Stimulated activated CD8-positive, alpha-beta memory T cell treated with anti-CD3 and anti-CD28 coated beads, Interleukin-4, amount 100 ng/mL, for 24 hours (primary cell): Measurements from ENCODE around the gene CPNE2.
"Not testable (repeated sequence)": the region's sequence is repeated elsewhere in the genome, so short reads cannot be mapped to it uniquely, and the experiment has no call there.

Experiments
- DNase-seq: peaks from one replicate; pipeline ENCODE4 v3.0.0-alpha.2; 2020; ENCODE audit warnings: low read depth

The CPNE2 gene

DNA sequence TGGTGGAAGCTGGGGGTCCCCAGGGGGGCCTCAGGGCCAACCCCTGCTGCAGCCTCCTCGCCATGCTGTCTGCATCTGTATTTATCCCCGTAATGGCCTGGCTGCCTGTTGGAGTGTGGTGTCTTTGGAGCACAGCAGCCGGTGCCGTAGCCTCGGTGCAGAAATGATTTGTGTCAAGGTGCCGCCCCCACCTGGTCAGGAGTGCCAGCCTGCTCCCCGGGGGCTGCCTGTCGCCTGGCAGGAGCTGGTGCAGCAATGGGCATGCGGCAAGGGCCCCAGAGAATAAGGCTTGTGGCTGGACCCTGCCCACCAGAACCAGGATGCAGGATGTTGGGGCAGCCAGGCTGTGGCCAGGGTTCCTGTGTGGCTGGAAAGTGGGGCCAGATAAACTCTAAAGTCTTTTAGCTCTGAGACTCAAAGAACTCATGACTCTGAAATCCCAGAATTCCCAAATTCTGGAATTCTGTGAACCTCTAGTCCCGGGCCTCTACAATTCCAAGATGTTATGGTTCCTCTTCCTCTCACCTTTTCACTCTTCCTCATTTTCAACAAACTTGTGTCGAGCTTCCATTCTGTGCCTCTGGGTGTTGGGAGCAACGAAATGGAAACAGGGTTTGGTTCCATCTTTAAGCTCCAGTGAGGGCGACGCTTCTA is 5.9 kb downstream of the CPNE2 start:
- DNase-seq: no peak

DNA sequence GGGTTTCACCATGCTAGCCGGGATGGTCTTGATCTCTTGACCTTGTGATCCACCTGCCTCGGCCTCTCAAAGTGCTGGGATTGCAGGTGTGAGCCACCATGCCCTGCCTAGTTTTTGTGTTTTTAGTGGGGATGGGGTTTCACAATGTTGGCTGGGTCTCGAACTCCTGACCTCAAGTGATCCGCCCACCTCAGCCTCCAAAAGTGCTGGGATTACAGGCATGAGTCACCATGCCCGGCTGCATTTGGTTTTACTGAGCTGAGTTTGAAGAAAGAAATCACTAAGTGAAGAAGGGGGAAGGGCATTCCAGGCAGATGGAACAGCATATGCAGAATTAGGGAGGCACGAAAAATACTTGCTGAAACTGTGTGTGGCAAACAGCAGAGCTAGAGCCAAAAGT is 7.6 kb downstream of the CPNE2 start:
- not testable (repeated sequence) for DNase-seq

DNA sequence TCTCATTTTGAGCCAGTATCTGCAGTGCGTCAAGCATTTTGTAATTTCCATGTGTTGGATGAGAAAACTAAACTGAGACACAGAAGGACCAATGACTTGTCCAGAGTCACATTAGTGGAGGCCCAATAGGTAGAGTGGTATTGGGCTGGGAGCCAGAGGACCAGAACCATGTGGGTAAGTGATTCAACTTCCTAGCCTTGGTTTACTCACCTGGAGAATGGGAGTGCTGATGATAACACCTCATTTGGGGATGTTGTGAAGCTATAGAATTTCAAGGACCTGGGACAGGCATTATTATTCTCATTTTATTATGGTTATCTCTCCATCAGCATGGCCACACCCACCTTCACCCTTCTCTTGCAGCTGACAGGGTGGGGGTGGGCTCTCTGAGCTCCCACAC is 8.1 kb downstream of the CPNE2 start:
- no peak for DNase-seq

DNA sequence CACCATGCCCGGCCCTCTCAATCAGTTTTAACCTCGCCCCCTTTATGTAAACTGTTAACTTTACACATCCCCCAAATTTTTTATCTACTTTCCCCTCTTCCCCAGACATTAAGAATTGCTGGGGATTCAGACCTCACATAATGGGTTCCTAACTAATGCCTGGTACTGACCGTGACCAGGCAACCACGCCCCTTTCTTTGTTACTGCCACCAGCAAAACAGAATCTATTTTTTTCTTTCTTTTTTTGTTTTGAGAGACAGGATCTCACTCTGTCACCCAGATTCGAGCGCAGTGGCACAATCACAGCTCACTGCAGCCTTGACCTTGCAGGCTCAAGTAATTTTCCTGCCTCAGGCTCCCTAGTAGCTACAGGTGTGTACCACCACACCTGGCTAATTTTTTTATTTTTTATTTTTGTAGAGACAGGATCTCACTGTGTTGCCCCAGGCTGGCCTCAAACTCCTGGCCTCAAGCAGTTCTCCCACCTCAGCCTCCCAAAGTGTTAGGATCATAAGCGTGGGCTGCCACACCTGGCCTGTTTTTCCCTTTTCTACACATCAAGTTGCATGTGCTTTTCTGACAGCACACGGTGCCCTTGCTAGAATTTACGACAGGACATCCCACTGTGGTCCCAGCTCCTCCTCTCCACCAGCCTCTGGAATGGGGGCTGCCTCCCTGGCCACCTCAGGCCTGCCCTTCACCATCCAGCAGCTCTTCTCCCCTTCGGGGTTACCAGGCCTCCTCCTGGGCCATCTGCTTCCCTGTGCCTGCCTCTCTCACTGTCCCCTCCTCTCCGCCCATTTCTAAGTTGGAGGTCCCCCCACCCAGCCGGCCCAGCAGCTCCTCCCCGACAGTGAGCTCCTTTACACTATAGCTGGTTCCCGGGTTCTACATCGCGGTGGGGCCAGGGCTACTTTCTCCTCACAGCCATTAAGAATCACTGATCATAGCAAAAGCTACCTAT is 10.8 kb downstream of the CPNE2 start:
- DNase-seq: no peak

DNA sequence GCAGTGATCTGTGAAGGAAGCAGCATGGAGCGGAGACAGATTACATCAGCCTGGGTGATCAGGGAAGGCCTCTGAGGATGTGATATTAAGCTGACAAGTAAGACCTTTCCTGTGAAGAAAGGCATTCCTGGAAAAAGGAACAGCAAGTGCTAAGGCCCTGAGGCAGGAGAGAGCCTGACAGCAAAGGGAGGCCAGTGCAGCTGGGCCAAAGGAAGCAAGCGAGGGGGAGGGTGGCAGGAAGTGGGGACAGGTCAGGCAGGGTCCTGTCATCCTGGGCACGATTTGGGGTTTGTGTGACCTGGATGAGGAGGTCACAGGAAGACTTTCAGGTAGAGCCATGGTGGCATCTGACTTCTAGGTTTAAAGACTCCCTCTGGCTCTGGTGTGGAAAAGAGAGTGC is 12.3 kb downstream of the CPNE2 start:
- DNase-seq: no peak

DNA sequence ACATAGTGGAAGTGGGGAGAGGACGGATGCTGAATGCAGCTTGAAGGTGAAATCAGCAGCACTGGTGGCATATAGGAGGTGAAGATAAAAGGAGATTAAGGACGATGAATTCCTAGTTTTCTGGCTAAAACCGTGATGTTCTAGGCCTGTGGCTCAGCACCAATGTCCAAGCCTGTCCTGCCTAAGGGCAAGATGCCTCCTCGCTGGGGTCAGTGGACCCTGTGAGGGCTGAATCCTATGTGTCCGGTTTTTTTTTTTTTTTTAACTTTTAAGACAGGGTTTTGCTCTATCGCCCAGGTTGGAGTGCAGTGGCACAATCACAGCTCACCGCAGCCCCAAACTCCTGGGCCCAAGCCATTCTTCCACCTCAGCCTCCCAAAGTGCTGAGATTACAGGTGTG is 12.8 kb downstream of the CPNE2 start:
- no peak for DNase-seq

DNA sequence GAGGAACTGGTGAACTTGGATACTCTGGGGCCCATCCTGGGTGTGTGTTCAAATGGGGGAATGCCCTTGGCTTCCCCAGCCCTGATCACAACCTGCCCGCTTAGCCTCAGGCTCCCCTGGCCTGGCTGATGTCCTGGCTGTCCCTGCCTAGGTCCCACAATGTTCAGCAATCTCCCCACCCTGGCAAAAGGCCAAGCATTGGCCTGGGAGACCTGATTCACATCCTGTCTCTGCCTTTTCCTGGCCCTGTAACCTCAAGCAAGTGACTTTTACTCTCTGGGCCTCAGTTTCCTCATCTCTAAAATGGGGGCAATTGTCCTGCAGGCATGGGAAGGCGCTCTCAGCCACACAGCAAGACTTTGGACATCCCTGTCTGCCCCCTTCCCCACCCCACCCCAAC is 14.4 kb downstream of the CPNE2 start:
- DNase-seq: no peak

DNA sequence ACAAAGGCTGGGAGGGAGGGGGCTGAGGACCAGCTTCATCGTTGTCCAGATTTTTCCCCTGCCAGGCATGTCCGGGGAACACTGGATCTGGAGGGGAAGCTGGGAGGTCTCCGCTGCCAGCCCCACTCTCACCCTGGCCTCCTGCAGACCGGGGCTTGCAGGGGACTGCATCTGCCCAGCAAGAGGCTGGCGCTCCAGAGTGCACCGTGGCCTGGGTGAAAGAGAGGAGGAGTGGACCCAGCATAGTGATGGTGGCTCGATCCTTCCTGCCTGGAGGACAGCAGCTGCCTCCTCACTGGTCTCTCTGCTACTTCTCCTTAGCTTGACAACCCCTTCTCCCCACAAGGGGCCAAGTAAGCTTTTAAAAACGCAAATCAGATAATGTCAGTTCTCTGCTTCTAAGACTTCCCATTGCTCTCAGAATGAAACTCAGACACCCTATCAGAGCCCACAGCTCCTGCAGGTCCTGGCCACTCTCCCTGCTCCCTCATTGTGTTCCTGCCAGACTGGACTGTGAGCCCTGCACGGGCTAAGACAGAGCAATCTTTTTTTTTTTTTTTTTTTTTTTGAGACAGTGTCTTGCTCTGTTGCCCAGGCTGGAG is 15.0 kb downstream of the CPNE2 start:
- DNase-seq: no peak

DNA sequence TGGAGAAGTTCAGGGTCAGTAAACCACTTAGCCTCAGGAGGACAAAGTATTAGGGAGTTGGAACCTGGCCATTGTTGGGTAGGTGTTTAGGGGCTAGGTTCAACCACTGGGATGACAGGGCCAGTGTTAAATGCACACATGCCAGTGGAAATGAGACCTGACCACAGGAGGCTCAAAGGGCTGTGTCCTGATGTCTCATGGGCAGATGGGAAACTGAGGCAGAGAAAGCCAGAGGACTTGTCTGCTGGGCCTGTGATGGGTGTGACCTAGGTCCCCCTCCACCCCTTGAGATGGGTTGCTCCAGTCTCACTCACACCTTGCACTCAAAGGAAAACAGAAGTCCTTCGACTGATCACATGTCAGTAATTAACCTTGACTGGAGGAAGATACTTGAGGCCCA is 16.0 kb downstream of the CPNE2 start:
- no peak for DNase-seq

DNA sequence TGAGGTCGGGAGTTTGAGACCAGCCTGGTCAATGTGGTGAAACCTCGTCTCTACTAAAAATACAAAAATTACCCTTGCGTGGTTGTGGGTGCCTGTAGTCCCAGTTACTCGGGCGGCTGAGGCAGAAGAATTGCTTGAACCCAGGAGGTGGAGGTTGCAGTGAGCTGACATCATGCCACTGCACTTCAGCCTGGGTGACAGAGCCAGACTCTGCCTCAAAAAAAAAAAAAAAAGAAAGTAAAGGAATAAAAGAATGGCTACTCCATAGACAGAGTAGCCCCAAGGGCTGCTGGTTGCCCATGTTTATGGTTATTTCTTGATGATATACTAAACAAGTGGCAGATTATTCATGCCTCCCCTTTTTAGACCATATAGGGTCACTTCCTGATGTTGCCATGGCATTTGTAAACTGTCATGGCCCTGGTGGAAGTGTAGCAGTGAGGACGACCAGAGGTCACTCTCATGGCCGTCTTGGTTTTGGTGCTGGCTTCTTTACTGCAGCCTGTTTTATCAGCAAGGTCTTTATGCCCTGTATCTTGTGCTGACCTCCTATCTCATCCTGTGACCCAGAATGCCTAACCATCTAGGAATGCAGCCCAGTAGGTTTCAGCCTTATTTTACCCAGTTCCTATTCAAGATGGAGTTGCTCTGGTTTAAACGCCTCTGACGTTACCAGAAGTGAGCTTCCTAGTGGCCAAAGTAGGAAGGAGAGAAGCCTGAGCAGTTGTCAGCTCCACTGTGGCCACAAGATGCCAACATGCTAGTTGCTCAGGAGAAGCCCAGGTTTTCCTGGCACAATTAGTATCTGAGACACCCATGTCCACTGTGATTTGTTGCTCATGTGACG is 17.1 kb downstream of the CPNE2 start:
- DNase-seq: not testable (repeated sequence)

DNA sequence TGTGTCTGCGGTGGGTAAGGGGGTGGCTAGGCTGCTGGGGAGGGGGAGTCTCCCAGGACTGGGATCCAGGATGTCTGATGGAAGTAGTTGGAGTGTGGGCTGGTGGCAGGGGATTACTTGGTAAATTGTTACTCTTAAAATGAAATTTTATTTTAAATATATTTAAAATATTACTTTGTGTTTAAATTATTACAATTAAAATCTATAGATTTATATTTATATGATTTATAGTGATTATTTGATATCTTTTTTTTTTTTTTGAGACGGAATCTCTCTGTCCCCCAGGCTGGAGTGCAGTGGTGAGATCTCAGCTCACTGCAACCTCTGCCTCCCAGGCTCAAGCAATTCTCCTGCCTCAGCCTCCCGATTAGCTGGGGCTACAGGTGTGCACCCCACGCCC is 18.6 kb downstream of the CPNE2 start:
- DNase-seq: no peak

DNA sequence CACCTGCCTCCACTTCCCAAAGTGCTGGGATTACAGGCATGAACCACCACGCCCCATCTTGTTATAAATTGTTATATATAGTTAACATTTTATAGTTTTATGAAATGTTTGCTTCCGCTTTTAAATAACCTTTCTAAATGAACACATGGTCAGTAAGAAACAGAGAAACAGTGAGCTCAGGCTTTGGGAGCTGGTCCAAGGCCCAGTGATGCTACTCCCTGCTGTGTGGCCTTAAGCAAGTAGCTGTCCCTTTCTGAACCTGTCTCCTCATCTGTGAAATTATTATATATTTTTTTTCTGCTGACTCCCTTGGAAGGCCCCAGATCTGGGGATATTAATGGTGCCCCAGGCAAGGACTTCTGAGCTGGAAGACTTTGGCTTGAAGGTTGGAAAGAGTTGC is 19.0 kb downstream of the CPNE2 start:
- no peak for DNase-seq

DNA sequence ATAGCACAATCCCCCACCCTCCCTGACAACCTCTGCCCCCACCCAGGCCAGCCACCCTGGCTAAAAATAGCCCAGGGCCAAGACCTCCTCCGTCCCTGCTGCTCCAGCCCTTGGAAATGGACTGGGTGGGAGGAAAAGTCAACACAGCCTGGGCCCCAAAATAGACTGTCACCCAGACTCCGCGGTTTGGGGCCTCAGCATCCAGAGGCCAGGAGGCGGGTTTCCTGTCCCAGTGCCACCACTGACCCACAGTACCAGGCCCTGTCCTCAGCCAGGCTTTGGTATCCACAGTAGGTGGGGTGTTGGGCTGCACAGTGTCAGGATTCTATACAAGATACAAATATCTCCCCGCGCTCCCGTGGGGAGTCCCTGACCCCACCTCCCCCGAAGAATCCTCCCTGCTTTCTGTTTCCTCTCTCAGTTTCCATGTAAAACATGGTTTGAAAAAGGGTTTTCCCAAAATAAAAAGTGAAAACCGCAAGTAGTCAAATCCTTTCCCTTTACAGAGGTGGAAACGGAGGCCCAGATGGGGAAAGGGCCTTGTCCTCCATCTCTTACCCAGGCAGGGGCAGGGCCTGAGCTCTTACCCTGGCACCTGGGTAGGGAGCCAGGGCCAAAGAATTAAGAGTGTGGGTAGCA is 20.1 kb downstream of the CPNE2 start:
- no peak for DNase-seq

DNA sequence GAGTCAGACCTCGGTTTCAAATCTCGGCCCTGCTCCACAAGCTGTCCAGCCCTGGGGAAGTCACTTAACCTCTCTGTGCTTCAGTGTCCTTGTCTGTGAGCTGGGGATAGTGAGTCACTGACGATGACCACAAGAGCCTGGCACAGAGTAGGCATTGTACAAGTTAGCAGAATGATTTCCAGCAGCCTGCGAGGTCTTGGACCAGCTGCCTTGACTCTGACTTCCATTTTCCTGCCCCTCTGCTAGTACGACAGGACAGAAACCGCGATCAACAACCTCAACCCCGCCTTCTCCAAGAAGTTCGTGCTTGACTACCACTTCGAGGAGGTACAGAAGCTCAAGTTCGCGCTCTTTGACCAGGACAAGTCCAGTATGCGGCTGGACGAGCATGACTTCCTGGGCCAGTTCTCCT is 20.7 kb downstream of the CPNE2 start:
- DNase-seq: no peak

DNA sequence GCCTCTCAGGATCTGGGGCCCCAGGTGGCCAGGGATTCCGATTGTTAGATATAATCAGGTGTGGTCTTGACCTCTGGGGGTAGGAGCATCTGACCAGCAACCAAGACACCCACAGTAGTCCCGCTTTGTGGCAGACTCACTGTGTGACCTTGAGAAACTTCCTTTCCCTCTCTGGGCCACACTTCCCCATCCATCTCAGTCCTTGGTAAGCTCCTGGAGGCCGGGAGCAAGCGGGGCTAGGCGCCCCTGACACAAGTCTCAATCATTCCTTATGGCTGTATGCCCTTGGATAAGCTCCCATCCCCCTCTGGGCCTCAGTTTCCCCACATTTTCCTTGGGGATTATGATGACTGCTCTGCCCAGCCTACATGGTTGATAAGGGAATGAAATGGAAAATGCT is 21.3 kb downstream of the CPNE2 start:
- no peak for DNase-seq

DNA sequence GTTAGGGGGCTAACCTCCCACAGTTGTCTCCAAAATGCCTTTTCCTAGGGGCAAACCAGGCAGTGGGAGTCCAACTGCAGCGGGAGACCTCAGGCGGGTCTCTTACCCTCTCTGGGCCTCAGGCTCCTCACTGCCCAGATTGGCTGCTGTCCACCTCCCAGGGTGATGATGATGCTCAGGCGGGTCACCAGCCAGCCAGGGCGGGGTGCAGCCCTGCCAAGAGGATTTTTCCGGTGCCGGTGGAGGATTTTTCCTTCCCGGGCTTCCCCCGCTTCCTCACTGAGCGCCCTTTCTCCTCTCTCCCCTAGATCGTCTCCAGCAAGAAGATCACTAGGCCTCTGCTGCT is 22.8 kb downstream of the CPNE2 start:
- DNase-seq: no peak

DNA sequence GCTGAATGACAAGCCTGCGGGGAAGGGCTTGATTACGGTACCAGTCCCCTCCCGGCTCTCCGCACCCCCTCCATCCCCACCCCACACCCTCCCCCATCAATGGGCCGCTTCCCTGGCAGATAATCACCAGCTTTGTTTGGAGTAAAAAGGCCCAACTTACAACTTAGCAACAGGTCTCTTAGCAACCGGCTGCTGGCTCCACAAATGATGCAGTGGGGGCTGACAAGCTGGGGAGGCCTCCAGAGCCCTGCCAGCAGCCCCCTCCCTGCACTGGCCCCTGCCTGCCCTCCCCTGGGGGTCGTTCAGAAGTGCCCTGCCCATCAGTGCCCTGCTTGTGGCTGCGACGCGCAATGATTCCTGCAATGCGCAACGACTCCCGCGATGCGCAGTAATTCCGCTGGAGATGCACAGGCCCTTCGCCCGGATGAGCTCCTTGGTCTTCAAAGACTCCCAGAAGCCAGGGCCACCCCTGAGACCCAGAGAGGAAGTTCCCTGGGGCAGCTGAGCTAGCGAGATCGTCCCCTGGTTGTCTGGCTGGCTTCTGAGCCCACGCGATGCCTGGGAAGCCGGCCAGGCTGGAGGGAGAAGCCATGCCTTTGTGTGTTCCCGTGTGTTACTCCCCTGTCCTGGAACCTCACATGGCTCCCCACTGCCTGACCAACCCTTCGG is 23.3 kb downstream of the CPNE2 start:
- DNase-seq: no peak

DNA sequence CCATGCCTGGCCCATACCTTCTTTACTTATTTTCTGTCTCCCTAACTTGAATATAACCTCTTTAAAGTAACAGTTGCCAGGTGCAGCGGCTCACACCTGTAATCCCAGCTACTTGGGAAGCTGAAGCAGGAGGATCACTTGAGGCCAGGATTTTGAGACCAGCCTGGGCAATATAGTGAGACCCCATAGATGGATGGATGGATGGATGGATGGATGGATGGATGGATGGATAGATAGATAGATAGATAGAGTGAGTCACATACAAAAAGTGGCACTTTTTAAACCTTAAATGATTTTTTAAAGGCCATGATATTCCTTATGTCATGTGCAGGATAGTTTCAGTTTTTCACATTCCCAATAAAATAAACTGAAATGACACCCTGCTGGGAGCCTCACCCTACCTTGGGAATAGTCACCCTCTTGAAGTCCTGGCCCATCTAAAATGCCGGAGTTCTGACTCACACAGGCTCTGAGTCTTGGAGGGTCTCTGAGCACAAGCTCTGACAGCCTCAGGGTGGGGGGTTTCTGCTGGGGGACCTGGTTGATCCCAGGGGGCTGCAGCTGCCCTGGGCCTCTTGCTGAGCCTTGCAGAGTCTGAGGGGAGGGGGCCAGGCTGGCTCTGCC is 26.2 kb downstream of the CPNE2 start:
- DNase-seq: no peak

DNA sequence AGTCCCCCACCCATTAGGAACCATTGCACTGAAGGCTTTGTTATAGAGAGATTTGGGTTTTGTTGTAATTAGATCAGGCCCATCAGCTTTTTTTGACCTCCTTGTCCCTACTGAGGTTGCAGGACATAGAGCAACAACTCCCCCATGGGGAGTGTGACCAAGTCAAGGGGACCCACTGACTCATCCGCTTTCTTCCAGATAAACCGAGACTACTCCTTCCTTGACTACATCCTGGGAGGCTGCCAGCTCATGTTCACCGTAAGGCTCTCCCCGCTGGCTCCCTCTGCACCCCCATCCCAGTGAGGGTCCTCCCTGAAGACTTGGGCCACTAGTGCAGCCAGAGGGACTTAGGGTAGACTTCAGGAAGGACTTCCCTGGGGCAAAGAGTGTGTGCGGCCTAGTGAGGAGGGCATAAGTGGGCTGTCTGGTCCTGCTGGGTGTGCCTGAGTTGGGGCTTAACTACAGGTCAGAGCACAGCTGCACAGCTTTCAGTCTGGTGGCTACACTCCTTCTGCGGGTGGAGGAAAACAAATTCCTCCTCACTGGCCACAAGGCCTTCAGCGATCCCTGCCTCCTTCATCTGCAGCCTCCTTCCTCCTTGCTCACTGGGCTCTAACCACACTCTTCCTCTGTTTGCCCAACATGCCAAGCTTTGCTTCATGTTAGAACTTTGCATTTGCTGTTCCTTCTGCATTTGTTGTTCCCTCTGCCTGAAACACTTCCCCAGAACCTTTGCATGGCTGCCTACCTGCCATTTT is 31.0 kb downstream of the CPNE2 start:
- DNase-seq: no peak
